ENCODE data around the gene SLC9A6.
"Not testable (repeated sequence)": the region's sequence is repeated elsewhere in the genome, so short reads cannot be mapped to it uniquely, and the experiment has no call there.

The SLC9A6 gene

DNA sequence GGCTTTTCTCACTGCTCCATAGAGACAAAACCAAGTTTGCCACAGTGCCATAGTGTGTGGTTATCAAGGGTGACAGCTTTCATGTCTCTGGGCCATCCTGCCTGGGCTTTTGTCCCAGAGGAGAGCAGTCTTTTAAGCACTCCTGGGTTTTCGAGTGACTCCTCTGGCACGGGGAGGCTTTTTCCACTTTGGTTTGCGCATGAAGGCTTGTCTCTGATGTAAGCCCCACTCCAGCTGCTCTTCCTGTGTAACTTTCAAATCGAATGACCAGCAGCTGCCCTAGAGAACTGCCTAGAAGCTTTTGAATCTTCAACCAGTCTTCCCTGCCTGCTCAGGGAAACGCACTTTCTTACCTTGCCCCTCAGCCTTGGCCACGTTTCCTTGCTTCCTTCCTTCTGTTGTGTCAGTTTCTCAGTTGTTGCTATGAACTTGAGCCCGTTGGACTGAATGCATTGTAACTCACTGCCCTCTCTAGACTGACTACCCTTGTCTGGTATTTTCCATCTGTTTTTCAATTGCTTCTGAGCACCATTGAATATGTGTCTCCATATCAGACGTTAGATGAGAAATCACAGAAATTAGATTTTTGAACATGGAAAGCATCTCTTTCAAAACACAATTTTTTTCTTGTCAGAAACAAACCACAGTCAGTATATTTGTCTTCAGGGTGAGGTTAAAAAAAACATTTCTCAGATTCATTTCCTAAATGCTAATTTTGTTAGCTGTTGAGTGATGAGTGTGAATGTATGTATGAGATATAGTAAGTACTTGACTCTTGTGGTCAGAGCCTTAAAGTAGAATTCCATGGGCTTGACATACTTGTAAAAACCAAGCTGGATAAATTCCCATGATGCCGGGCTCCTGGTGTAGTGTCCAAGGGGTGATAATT, 45.3 kb downstream of the SLC9A6 start:
- no peak for DNase-seq

DNA sequence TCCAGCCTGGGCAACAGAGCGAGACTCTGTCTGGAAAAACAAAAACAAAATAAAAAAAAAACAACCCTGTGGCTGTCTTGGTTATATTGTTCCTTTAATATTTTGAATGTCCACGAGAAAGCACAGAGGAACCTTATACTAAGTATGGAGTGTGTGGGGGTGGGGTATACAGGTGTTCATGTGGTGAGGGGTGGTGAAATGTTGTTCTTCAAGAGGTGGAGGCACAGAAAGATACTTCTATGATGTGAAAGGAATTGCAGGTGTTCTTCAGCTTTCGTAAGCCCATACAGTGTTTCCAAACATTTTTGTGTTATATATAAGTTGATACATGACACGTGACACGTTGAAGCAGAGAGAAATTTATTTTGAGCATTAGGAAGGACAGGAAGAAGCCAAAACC, 46.4 kb downstream of the SLC9A6 start:
- no peak for DNase-seq

DNA sequence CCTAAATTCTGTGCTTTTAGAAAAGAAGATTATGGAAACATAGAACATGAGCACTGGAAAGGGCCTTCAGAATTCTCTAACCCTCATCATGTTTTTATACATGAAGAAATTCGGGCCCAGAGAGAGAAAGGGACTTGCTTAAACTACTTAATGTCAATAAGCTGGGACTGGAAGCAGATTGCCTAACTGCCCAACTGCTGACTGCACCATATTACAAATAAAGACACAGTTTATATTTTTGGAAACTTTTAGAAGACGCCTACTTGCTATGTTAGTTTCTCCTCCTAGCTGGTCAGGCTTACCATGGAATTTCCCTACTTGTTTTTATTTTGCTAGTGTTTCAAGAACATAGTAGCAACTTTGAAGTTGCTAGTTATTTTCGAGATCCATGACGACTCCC, 47.1 kb downstream of the SLC9A6 start:
- no peak for DNase-seq

DNA sequence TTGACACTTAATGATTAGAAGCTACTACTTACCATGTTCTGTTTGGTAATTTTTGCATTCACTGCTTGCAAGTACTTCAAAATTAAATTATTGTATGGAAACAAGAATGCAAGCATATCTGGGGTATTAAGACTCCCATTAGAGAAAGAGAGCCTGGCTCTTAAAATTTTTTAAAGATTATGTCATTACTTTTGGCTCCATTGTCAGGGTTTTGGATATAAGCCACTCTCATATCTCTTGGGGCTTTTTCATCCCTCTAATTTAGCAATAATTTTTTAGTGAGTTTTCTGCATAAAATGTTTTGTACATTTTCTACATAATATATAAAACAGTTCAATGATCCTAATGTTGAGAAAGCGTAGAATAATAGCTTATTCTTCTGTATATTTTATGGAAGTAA, 49.4 kb downstream of the SLC9A6 start:
- DNase-seq: no peak

DNA sequence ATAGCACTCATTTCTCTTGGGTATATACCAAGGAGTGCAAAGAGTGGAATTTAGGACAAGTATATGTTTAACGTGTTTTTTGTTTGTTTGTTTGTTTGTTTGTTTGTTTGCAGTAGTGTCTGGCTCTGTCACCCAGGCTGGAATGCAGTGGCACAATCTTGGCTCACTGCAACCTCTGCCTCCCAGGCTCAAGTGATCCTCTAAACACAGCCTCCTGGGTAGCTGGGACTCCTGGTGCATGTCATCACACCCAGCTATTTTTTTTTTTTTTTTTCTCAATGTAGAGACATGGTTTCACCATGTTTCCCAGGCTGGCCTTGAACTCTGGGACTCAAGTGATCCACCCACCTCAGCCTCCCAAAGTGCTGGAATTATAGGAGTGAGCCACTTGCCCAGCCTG, 50.4 kb downstream of the SLC9A6 start:
- DNase-seq: no peak

DNA sequence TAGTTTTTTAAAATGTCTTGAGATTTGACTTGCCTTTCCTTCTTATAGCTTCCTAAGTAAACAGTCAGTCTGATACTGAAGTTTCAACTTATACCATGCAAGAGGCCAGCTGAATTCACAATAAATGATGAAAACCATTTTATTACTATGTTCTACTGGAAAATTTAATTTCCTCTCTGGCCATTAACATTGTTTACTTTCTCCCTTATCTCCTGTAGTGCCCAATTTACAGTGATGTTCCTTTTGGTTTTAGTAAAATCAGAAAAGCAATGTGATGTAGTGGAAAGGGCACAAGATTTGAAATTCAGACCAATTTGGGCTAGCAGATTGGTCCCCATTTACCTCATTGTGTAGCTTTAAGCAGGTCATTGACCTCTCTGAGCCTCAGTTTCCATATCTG, 54.2 kb downstream of the SLC9A6 start:
- no peak for DNase-seq

- no peak for DNase-seq
Observed at GRCh38 chrX:136039968-136040367, 54.7 kb downstream of the SLC9A6 start.

- no peak for DNase-seq
Observed at GRCh38 chrX:136041254-136041812, 56.1 kb downstream of the SLC9A6 start.

DNA sequence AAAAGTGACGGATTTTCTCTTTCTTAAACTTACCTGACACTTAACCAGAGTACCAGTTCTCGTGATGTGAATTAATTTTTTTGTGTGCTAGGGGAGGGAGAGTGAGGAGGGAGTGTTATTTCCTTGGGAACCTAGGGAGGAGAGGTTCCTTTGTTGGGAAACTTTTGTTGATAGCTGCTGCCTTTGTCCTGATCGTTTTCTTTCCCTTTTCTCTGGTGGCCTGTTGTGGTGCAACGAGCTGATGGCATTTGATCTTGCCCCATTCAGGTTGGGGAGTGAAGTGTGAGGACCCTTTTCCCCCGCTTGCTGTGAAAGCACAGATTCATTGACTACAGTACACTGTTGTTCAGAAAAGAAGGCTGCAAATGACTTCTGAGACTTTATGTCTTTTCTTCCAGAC, 59.8 kb downstream of the SLC9A6 start:
- no peak for DNase-seq

DNA sequence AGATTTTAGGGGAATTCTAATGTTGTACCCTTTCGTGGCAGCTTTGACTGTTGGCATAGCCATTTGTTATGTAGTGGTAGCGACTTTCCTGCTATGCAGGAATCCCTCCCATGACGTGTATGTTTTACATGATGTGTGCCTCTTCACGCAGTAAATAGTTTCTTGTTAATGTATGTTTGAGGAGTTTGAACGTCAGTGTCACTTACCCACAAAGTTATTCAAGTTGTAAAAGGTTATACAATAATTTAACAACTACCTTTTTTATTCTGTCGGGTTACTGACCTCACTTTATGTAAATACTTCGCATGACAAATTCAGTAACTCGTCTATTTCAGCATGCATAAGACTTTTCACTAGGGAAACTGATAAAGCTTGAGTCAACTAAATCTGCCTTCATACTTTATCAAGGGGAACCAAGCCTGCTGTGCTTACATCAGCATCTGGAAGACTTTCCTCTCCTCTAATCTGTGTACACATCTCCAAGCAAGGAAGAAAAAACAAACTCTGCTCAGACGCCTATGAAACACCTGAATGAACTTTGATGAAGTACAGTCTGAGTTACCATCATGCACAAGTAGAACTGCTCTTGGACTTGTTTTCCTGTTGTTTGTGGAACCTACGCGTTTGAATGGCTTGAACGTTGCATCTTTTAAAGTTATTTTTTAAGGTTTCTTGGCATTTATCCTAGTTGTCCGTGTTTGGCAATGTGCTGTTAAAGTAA, 61.2 kb downstream of the SLC9A6 start:
- DNase-seq: no peak

GRCh38 chrX:136047016-136047642, 61.9 kb downstream of the SLC9A6 start:
- no peak for DNase-seq

- DNase-seq: no peak
Observed at GRCh38 chrX:136047969-136048368, 62.7 kb downstream of the SLC9A6 start.

- DNase-seq: no peak
Observed at GRCh38 chrX:136048446-136048845, 63.2 kb downstream of the SLC9A6 start.

DNA sequence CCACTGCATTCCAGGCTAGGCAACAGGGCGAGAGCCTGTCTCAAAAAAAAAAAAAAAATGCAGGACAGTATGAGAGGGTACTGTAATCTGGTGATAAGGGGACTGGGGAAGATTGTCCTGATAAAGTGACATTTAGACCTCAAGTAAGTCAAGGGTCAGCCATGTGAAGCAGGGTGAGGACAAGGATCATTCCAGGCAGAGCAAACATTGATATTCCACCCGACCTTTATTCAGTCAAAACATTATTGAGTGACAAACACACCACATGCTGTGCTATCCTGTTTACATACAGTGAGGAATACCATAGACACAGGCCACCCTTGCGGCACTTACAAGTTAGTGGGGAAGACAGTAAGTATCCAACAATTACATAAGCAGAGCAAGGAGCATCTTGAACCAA, 64.4 kb downstream of the SLC9A6 start:
- DNase-seq: no peak

DNA sequence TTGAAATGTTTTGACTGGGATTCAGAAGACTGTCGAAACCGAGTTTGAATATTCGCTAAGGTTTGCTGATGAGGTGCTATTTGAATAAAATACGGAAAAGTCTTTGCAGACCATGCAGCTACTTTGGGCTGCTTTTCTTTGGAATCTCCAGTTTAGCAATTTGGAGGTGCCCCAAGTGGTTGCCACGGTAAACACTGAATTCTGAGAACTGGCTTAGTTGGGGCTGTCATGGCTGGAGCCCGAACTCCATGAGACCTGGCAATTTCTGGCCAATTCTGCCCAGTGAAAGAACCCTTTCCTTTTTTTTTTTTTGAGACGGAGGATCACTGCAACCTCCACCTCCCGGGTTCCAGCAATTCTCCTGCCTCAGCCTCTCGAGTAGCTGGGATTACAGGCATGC, 65.6 kb downstream of the SLC9A6 start:
- DNase-seq: not testable (repeated sequence)

DNA sequence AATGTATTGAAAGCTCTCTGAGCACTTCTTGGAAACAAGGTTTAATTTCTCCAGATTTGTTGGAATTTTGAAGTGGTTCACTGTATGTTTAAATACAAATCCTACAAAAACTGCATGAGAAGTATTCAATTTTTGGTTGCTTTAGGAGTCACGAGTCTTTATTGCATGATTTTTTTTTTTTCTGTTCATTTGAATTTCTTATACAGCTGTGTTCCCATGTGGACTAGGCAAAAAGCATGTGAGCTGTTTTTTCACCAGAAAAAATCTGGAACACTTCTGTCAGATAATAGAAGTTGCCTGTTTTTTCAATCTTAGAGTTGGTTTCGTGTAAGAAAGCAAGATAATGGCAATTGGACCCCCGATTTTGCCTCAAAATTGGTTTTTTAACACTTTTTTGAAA, 66.4 kb downstream of the SLC9A6 start:
- no peak for DNase-seq

DNA sequence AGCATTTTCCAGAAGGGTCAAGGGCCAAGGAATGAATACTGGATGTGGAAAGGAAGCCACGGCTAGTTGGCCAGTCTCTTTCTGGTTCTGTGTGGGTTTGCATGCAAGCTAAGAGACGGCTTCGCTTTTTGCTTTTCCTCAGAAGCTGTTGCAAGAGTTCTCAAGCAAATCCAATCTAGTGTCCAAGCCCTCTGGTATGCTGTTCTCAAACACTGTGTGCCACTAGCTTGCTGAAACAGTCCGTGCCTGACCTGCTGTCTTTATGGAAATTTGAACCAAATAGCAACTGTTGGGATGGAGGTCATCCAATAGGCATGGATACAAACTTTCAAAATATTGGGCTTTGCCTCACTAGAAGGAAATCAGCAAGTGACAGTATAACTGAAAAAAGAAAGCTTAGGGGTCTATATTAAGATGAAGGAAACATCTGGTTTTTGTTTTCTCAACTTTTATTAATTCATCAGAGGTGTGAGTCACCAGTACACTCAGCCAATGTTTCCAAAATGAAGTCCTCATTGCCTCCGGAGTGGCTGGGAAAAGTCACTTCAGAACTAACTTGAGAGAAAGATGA, 70.5 kb downstream of the SLC9A6 start:
- no peak for DNase-seq

DNA sequence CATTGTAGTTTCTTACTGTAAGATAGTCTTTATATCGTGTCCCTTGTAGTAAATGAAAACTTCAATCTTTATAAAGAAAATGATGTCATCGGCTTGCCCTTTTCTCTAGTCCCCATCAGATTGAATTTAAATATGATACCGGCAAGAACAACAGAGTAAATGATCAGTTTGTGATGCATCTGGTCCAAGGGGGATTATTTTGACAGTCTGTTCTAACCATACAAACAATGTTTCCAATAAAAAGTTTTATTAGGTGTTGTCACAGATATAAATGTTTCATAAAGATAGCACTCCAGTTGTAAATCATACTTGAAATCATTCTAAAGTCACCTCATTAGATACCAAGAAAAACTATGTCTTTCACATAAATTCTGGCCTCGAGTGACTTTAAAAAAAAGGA, 72.3 kb downstream of the SLC9A6 start:
- no peak for DNase-seq

DNA sequence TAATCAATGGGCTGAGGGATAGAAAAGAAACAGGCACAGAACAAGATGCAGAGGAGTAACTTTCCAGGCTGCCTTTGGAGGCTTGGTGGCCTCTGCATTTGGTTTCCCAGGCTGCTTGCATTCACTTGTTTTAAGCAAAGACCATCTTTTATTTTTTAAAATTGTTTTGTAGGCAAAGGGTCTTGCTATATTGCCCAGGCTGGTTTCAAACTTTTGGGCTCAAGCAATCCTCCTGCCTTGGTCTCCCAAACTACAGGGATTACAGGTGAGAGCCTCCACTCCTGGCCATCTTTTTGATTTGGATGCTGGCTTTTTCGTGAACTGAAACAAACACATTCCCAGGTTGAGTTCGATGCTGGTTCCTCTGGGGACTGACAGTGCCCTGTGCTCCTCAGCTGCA, 74.1 kb downstream of the SLC9A6 start:
- no peak for DNase-seq

DNA sequence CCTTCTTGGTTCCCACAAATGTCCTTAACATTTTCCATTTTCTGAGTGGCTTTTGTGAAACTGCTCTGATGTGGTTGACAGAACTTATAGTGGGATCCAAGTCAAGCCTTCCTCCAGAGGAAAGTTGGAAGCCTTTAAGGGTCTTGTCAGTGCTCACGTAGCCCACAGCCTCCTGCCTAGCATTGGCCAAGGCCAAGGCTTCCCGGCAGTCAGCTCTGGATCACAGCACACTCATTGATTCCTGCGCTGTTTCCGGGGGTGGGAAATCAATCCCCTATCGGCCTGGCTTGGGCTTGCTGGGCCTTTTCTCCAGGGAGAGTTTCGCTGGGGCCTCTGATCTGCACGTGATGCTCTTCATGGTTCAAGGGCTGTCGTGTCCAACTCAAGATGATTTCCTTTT, 76.1 kb downstream of the SLC9A6 start:
- DNase-seq: no peak

DNA sequence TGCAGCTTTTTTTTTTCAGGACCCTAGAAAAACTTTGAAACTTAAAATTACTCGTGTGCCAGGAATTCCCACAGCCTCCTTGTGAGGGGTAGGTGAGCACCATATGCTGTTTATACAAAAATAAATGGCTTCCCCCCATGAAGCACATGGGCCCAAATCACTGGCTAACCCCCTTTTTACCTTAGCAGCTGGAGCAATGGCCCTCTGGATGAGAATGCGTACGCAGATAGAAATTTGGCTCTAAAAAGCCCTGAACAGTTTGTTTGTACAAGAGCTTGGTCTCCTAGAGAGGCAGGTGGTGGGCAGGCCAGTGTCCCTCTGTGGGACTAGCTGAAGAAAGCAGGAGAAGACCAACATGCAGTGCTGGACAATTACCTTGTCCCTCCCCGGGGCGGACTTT, 76.5 kb downstream of the SLC9A6 start:
- DNase-seq: no peak

DNA sequence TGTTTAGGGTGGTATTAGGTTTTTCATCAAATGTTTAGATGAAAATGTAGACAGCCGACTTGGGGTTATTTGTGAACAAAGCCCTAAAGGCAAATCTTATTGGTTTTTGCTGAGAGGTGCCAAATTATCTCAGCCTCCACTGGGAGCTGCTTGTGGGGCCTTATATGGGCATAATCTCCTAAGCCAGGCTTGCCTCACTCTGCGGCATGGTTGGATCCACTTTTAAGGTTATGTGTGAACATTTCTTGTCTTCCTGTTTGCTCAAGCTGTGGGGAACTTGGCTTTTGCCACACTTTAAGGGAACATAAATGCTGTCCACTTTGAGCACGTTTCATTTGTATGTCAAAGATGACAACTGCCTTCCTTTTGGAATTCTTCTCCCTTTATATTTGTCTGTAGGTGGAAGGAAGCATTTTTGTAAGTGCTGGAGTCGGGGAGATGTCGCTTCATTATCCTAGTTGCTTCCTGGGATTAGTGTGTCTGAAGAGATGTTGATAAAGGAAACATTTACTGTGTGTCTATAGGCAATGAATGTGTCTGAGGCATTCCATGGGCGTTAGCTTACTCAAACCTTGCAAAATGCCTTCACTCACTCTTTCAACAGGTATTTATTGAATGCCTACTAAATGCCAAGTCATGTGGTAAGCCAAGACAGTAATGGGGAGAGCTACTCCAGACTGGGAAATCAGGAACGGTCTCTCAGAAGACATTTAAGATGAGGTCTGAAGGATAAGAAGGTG, 78.3 kb downstream of the SLC9A6 start:
- DNase-seq: no peak

- no peak for DNase-seq
Observed at GRCh38 chrX:136064661-136065043, 79.4 kb downstream of the SLC9A6 start.
